HG03097 (cell line): ENCODE measurements around the gene CAMTA1.

Source experiments
- ATAC-seq: cut with Tn5 transposase; IDR thresholded peaks from one replicate; pipeline ENCODE4 v1.9.1; 2021; ENCODE audit not compliant: unreplicated experiment, low FRiP score

CAMTA1 gene

DNA sequence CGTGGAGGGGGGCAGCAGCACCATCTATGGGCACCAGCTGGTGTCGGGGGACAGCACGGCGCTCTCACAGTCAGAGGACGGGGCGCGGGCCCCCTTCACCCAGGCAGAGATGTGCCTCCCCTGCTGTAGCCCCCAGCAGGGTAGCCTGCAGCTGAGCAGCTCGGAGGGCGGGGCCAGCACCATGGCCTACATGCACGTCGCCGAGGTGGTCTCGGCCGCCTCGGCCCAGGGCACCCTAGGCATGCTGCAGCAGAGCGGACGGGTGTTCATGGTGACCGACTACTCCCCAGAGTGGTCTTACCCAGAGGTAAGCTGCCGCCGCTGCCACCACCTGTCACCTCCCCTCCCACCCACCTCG, 879.6 kb downstream of the CAMTA1 start:
- ATAC-seq: no peak

DNA sequence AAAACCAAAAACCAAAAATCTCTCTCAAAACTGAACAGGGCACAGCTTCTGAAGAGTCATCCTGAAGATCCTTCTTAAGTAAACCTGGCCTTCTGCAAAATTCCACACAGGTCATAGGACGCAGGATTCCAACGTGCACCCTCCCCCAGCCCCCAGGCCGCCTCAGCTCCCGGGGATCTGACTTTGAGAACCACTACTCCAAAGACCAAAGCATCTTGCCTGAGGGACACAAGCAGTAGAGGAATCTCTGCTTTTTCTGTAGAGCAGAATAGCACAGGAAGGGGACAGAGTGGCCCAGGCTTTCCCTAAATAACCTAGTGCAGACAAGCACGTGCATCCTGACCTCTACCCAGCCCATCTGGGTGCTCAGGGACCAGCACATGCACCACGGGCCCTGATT, 881.0 kb downstream of the CAMTA1 start:
- no peak for ATAC-seq

DNA sequence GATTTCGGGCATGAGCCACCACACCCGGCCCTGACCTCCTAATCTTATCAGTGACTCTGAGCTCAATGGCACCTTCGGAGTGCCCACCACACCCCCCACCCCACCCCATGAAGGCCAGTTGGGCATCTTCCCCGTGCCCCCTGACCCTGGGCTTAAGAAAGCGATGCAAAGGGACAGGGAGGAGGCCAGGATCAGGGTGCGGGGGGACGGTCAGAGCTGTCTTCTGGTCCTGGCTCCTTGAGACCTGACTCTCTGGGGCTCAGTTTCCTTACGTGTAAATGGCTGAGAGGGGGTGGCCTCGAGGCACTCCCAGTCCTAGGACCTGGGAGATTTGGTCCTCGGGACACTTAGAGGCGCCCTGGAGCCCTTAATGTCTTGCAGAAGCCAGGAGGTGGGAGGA, 881.9 kb downstream of the CAMTA1 start:
- ATAC-seq: no peak

DNA sequence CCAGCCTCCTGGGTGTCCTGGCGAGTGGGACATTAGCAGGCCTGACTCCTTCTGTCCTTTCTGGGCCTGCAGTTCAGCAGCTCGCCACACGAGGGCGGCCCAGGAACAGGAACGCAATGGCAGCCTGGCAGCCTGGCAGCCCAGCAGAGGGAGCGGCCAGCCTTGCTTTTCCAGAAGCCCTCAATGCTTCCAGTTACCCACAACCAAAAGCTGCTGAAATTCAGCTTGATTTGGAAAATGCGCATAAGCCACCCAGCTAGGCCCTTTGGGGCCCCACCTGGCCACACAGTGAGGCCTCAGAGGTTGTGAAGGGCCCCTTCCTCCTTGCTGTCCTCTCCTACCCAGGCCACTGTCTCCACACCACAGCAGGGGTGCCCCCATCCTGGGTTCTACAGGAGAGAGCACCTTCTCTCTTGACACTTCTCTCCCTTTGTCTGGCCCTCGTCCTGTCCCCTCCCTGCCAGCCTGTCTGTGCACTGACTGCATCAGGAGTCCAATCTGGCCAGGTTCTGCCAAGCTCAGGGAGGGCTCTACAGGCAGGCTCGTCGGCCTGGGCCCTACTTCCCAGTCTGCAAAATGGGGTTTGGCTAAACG, 882.5 kb downstream of the CAMTA1 start:
- ATAC-seq: no peak

DNA sequence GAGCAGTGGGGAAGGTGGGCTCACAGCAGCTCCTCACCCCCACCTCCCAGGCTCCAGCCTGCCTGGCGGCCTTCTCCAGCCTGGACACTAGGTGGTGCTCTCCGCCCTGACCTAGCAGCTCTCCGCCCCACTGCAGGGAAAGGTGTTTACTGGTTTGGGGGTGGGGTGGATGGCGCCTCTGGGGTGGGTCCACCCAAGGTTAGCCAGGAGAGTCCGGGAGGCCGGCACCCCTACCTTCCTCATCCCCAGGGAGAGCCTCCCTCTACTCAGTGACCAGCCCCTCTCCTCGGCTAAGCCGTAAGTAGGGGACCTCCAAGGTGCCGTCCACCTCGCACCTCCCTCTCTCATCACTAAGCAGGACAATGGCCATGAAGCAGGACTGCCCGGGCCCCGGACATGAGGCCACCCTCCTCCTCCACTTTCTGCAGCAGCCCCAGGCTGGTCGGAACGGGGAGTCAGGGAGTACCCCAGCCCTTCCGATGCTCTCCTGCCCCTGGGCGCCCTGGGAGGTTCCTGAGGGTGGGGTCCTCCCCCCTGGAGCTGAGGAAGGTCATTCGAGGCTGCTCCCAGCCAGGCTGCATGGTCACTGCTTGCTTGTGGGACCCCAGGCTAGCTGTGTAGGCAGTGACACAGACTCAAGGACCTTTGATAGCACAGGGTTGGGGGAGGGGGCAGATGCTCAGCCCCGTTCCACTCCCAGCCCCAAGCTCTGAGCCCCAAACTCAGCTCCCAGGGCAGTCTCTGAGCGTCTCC, 884.5 kb downstream of the CAMTA1 start:
- ATAC-seq: no peak

DNA sequence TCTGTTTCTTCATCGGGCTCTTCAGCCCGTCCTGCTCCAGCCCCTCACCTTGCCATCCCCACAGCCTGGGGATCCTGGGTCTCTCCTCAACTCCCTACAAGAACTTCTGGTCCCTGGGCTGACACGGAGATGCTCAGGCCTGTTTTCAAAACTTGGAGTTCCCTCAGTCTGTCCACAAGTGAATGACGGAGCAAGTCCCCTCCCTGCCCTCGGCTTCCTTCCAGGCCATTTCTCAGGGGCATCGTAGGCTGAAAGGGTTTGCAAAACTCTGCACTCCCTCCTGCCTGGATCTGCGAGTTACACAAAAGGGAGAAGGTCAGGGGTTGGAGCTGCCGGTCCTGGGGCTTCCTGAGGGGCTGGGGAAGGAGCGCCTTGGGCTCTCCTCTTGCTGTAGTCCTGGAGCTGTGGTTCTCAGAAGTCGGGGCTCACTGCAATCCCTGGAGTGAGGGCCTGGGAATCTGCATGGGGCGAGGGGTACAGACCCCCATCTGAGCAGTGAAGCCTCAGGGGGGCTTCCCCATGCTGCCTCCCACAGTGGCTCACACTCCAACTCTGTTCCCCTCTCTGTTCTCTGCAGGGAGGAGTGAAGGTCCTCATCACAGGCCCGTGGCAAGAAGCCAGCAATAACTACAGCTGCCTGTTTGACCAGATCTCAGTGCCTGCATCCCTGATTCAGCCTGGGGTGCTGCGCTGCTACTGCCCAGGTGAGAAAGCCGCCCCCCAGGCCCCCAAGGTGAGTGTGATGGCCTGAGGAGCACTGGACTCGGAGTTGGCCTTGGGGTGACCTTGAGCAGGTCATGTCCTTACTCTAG, 885.3 kb downstream of the CAMTA1 start:
- no peak for ATAC-seq

DNA sequence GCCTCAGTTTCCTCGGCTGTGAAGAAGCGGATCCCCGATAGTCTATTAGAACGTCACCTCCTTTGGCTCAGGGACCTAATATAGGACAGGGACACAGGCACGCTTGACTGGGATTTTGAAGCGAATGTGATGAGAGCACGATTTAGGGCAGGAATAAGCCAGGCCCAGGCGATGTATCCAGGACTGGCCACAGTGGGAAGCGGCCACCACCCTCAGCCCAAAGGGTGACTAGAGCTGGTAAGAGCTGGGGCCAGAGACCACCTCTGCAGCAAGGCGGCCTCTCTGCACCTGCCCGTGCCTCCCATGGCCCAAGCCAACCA, 885.9 kb downstream of the CAMTA1 start:
- ATAC-seq: no peak

DNA sequence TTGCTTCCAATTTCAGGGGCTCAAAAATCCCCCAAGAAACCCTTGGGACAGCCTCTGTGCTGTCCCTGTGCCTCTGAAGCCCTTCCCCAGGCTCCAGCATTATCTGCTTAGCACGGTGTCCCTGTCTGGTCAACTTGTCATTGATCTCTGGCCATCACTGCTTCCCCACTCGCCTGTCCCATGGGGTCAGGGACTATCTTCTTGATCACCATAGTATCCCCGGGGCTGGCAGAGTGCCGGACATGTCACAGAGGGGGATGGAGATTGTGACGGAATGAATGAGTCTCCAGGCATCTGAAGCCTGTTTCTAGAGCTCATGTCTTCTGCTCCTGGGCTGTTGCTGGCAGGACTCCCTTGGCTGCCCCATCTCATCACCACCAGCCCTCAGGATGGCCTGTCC, 886.4 kb downstream of the CAMTA1 start:
- ATAC-seq: no peak

DNA sequence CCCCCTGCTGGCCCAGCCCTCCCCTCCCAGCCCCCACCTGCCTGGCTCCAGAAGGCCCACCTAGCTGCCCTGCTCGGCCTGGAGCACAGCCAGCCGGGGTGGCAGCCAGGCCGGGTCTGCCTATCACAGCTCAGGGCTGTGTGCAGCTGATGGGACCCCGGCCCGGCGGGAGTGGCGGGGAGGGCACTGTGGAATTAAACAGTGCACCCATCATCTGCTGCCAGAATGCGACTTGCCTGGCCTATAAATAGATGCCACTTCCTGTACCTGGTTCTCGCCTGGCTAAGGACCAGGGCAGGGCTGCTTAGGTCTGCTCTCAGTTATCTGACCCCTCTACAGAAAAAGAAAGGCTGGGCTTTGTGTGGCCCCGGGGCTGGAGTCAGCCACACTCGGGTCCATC, 887.6 kb downstream of the CAMTA1 start:
- no peak for ATAC-seq

DNA sequence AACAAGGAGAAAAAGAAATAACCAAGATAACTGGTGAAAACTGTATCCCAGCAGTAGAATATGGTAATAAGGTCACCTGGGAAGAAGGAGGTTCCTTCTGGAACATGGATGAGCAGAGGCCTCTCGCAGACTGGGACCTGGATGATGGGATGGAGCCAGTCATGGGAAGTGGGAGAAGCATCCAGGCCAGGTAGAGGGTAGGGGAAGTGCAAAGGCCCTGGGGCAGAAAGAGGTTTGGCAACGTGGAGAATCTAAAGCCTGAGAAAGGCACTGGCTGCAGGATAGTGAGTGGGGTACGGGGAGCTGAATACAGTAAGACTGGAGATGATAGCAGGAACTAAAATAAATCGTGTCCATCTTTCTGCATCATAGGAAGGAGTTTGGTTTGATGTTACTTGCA, 889.7 kb downstream of the CAMTA1 start:
- no peak for ATAC-seq

DNA sequence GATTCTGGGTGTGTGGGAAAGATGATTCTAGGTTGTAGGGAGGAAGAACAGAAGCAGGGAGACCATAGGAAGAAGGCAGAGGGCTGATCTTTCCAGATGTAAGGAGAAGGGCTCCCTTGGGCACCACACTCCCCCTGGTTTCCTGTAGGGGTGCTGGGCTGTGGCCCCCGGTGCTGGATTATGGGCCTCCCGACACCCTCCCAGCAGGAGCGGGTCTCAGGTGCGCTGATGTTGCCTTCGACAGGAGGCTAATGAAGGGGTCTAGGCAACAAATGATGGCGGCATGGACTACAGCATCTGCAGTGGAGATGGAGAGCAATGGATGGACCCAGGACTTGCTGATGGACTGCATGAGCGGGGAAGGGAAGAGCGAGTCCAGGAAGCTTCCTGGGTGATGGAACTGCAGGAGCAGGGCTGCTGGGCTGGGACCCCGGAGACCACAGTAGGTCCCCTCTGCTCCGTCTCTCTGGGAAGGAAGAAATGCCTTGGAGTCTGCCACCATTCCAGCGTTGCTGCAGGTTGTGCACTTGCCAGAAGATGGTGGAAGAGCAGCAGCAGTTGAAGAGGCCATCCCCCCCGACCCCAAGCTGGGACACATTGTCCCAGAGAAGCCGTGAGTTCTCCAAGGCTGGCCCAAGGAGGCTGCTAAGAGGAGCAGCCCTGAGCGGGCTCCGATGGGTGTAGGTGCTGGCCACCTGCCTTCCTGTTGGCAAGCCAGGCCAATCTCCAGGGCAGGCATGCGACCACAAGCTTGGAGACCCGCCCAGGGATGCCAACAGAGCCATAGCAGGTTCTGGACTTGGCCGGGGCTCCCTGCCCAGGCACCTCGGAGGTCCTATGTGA, 890.4 kb downstream of the CAMTA1 start:
- ATAC-seq: no peak

DNA sequence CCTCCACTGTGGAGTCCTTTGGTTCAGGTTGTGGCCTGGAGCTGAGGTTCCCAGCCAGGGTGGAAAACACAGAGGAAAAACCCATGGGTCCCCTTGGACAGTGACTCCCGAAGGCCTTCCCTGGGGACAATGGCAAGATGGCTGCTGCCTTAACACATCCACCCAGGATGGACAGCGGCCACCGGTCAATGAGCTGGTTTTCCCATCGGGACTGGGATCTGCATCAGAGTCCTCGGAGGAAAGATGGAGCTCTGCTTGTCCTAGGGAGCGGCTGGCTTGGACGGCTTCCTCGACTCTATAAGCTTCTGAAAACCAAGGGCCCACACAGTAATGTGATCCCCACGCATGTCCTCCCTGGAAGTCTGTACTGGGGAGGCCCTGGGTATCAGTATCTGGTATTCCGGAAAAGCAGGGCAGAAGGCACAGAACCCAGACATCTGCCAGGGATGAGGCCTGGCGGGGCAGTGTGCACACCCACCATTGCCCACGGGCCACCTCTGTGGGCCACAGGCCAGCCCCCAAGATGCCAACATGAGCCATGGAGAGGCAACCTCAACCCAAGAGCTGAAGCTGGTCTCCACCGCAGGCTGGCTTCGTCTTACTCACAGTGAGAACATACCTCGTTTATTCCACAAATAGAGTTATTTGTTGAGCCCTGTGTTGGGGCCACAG, 891.2 kb downstream of the CAMTA1 start:
- no peak for ATAC-seq

DNA sequence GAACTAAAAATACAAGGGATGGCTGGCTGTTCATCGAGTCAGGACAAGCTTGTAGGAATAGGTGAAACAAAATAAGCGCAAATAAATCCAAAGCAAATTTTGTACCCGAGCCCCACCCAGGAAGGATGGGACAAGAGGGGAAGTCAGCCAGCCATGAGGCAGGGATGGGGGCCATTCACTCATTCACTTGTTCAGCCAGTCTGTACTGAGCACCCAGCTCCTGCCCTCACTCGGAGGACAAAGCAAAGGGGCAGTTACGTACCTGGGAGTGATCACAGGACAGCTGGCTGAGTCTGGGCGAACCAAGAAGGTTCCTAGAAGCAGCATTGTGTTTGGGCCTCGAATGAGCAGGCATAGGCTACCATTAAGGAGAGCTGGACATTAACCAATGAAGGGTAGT, 891.9 kb downstream of the CAMTA1 start:
- ATAC-seq: no peak

DNA sequence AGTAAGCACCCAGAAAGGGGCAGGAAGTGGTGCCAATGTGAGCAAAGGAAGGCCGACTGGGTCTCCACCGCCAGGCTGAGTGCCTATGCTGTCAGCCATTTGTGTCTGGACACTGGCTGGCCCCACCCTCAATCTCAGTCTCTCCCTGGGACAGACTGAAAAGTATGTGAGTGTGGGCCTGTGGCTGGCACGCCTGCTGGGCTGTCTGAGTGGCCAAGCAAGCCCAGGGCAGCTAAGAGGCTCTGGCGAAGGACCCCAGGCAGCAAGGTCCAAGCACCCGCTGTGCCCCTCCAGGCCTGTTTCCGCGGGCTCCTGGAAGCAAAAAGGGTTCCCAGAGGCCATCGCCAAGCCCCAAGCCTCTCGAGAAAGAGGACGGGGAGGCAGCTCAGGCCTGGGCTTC, 892.6 kb downstream of the CAMTA1 start:
- no peak for ATAC-seq

DNA sequence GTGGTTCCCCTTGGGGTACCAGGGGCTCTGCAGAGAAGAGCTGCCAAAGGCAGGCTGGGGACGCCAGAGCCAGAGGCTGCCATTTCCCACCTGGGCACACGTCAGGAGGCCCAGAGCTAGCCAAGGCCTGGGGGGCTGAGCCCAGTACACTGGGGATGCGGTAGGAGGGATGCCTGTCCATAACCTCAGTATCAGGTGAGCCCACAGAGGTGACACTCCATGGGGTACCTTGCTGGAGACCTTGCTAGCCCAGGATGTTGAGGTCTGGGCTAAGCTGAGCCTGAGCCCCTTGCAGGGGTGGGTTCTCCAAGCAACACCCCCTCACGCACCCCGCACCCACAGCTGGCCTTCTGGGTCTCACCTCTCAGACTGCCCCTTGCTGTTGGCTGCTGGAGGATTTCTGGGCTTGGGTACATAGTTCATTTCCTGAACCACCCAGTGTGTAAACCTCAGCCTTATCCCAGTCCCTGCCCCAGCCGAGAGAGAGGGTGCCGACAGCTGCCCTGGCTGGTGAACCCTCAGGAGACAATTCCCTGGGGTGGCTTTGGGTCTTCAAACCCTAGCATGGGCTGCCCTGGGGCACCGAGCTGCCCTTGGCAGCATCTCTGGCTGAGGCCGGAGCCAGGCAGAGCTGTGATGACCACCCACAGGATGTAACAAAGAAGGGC, 893.4 kb downstream of the CAMTA1 start:
- ATAC-seq: no peak

DNA sequence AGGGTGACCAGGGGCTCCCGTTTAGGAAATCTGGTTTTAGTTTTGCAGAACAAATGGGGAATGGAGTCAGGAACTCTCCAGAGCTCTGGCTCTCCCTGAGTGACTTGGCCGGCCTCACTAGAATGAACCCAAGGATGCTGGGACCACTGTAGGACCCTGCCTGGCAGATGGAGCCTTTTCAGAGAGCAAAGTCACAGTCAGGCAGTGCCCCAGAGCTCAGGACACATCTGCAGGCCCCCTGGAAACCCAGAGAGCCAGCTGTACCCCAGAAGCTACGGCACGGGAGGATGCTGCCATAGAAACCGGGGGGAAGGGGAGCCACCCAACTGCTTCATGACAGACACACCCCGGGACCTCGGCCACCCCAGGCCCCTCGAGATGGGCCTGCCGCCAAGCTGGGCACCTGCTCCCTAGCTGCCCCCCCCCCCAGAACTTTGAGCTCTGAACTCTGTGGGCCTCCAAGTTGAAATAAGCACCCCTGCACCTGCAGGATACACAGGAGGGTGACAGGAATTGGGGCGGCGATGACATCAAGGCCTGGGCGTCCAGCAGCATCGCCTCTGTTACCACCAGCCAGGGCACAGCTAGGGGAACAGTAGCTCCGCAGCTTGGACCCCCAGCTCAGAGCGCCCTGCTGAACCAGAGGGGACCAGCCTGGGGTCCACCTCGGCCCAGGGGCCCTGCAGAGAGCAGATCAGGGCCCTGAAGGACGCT, 894.1 kb downstream of the CAMTA1 start:
- no peak for ATAC-seq

DNA sequence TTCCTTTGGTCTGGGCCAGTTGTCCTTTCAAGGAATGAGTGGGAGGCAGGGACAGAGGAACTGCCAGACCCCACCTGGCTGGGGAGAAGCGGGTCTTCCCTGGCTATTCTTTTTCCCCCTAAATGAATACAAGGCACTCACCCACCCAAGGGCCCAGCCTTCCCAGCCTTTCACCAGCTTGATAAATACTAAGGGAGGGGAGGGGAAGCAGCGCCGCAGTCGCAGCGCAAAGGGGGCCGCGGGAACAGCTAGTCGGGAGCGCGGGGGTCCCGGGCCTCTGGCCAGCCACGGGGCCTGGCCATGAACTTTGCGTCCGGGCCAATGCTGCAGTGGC, 894.6 kb downstream of the CAMTA1 start:
- ATAC-seq: no peak

DNA sequence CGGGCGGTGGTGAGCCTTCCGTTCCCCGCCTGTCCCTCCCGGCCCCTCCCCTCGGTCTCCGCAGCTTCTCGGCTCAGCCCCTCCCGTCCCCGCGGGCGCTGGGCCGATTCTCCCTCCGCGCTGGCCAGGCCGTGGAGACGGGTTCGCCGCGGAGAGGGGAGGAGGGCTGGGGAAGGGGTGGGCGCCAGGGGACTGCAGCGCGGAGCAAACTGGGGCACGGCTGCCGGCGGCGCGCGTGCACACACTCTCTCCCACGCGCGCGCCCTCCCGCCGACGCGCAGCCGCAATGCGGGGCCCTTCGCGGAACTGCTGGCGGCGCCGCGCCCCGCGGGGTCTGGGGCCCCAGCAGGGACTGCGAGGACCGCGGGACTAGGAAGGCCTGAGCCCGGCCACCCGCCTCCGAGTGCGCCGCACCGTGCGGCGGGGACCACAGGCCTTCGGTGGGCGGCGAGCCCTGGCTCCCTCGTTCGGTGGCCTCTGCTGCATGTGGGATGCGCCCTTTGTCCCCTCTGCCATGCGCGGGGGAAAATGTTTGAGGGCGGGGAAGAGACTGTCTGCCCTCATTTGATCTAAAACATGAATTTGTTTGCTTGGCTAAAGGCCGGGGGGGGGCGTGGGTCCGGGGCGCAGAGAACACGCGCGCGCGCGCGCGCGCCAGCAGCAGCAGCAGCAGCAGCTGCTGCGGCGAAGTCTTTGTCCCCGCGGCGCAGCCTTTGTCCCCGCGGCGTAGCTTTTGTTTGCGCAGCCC, 895.1 kb downstream of the CAMTA1 start:
- ATAC-seq: no peak

DNA sequence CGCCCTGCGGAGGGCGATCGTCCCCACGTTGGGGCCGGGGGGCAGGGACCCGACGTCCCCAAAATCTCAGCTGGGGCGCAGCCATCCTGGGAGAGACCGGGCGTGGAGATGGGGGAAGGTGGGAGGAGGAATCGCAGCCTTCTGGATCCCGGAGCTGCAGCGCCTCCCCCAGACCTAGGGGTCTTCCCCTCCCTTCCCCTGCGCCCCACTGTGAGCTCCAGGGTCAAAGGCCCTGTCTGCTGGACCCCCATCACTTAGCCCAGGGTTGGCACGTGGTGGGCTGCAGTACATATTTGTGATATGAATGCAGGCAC, 895.7 kb downstream of the CAMTA1 start:
- ATAC-seq: no peak
